K562 (cell line): ENCODE results near the gene SLC9A3. TPM values are rescaled to one million over a fixed set of nuclear protein-coding genes. Genes with fewer than 3 reads are reported as not detected.

Experiments
- BHLHE40 ChIP-seq: IDR thresholded peaks from 2 replicates; pipeline ENCODE4 v1.6.1; 2011; ENCODE audit warnings: low read length, improper control_type of control experiment
- CTCF ChIP-seq, 3 experiments: IDR thresholded peaks in 2 of 3; conservative IDR thresholded peaks in 1 of 3; 2 replicates each; pipeline ENCODE4 v1.5.1; 2011 to 2012; ENCODE audit warnings: low read length in 3 of 3, mild to moderate bottlenecking in 3 of 3, control low read depth in 2 of 3, improper control_type of control experiment in 1 of 3, inconsistent platforms in 1 of 3, low read depth in 1 of 3, mixed read lengths in 1 of 3, moderate library complexity in 1 of 3; ENCODE audit not compliant: insufficient read depth in 2 of 3
- EP400 ChIP-seq: fragments of 450-650 bp; IDR thresholded peaks from 2 replicates; pipeline ENCODE4 v1.6.1; 2017; ENCODE audit warnings: antibody characterized with exemption, mild to moderate bottlenecking, moderate library complexity
- ETS2 ChIP-seq: IDR thresholded peaks from 2 replicates; pipeline ENCODE4 v1.6.1; 2016; ENCODE audit warnings: borderline replicate concordance, missing genetic modification characterization, mild to moderate bottlenecking, moderate library complexity, missing compliant biosample characterization; ENCODE audit not compliant: poor library complexity, severe bottlenecking
- MAZ ChIP-seq, 2 experiments: fragments of 450-650 bp in 1 of 2; sonication (generic) in 1 of 2; formaldehyde crosslinking; IDR thresholded peaks in 1 of 2; conservative IDR thresholded peaks in 1 of 2; 2 replicates each; pipeline versions ENCODE4 v1.4.0 to v1.5.0; 2020; ENCODE audit warnings: mild to moderate bottlenecking in 1 of 2, missing genetic modification reagents in 1 of 2
- MEF2A ChIP-seq: IDR thresholded peaks from 2 replicates; pipeline ENCODE4 v1.6.1; 2011; ENCODE audit warnings: low read depth, mild to moderate bottlenecking, low read length, moderate library complexity; ENCODE audit not compliant: control insufficient read depth
- RB1 ChIP-seq: fragments of 450-650 bp; IDR thresholded peaks from 2 replicates; pipeline ENCODE4 v1.6.1; 2017; ENCODE audit warnings: low read depth, mild to moderate bottlenecking
- REST ChIP-seq, 2 experiments: fragments of 450-650 bp; formaldehyde crosslinking in 1 of 2; IDR thresholded peaks; 2 replicates each; pipeline versions ENCODE4 v1.4.0 to v1.6.1; 2014 to 2020; ENCODE audit warnings: mild to moderate bottlenecking in 2 of 2, borderline replicate concordance in 1 of 2, low read depth in 1 of 2
- TRIM28 ChIP-seq: fragments of 450-650 bp; IDR thresholded peaks from 2 replicates; pipeline ENCODE4 v1.6.1; 2017
- U2AF2 ChIP-seq: fragments of 200-400 bp; formaldehyde crosslinking; optimal IDR thresholded peaks from 2 replicates; pipeline ENCODE3; 2017; ENCODE audit warnings: low read depth, mild to moderate bottlenecking, low read length
- ZNF592 ChIP-seq: fragments of 450-650 bp; IDR thresholded peaks from 2 replicates; pipeline ENCODE4 v1.6.1; 2017; ENCODE audit warnings: antibody characterized with exemption, mild to moderate bottlenecking
- polyA plus RNA-seq, 8 experiments: library from polyadenylated mRNA; depleted of rRNA in 4 of 8; stranded (reverse) in 5 of 8; unstranded in 3 of 8; fragments of >200 nt; fragmentation: Nextera tagmentation in 2 of 8; fragmentation: Illumina TruSeq in 1 of 8; extraction: Ambion mirVana in 2 of 8; extraction: Trizol in 1 of 8; gene quantifications; 2 replicates each; pipeline versions ENCODE4 v1.2.1 to v1.2.3, GENCODE V29; 2011 to 2014; ENCODE audit warnings: inconsistent platforms in 1 of 8, missing spikeins in 1 of 8
- total RNA-seq, 7 experiments: library from RNA; depleted of rRNA in 6 of 7; stranded (reverse); fragments of >200 nt in 6 of 7; fragmentation: Illumina TruSeq in 2 of 7; extraction: Trizol in 2 of 7; gene quantifications; 2 replicates each; pipeline versions ENCODE4 v1.2.1 to v1.2.3, GENCODE V29; 2011 to 2021; ENCODE audit warnings: low replicate concordance in 1 of 7

Gene SLC9A3
- total and polyA plus RNA-seq, 9 of the 15 experiments (the other 6 are each of a cell fraction or from before 2014, with no cell fraction given) = 1.5 to 5.8 (median 3.7) TPM; not detected in 2

- peak; percentile 75 for TF ChIP-seq REST (IDR thresholded peaks at IDR 0.05; ENCODE audit: borderline replicate concordance)
- TF ChIP-seq REST (CRISPR knock-in tag; IDR thresholded peaks at IDR 0.05; ENCODE audit: low read depth) = no peak
- 0 out of 2 replicates have a peak, but pooled peaks have one; percentile 17 for TF ChIP-seq BHLHE40
- no peak for TF ChIP-seq MEF2A
- TF ChIP-seq TRIM28 = no peak
- TF ChIP-seq ETS2 = no peak
- peak in 1 of 2 experiments; percentile 38; a peak in 1 of 4 replicates for TF ChIP-seq MAZ (CRISPR knock-in tag; conservative IDR thresholded peaks at IDR 0.05 in 1 of 2, IDR thresholded peaks at IDR 0.05 in 1 of 2)
- TF ChIP-seq CTCF (IDR thresholded peaks at IDR 0.05 in 2 of 3, conservative IDR thresholded peaks at IDR 0.05 in 1 of 3; ENCODE audit: insufficient read depth in 2 of 3, low read depth in 1 of 3, low read length in 3 of 3) = peak; percentile 80 to 87 (median 86)
- no peak for TF ChIP-seq ZNF592
- no peak for TF ChIP-seq EP400
- peak; percentile 26; the same call in 1 of the 2 replicates for TF ChIP-seq RB1
- TF ChIP-seq U2AF2 = no peak
Measured at GRCh38 chr5:431001-431710, 93.1 kb downstream of the SLC9A3 start (continued).
